Measurements from ENCODE around the gene CYP4Z1.

CYP4Z1 gene

DNA sequence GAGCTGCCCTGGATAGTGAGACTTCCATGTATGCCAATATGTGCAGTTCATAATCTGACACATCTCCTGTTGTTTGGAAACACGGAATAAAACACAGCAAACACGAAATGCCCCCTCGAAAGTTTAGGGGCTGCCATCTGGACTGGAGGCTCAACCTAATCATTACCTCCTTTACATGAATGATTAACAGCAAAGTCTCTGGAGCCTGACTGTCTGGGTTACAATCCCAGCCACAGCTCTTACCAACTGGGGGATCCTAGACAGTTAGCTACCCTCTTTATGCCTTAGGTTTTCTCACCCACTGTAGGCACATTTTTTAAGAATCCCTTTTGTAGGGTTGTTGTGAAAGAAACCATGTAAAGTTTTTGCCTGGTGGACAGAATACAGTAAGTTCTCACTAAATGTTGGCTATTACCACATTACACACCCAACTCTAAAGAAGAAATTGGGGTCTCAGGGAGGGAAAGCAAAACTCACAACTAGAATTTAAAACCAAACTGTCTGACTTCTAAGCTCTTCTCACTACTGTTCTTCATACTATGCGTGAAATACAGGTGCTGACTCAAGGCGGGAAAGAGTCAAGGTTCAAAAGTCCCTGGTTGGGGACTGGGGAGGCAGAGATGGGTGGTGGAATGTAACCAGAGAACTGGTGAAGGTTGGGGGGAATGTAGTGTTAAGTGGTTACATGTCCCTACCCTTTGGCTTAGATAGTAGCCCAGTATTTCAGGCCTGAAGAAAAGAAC is 94.4 kb downstream of the CYP4Z1 start:
- no peak for DNase-seq (ENCODE audit: low read depth)
- no peak overlapping the region for H3K4me3 ChIP-seq (ENCODE audit: low read length)
- TF ChIP-seq CTCF (conservative IDR thresholded peaks at IDR 0.05; ENCODE audit: low read depth, low read length) = no peak

- DNase-seq (ENCODE audit: low read depth) = no peak
- no peak overlapping the region for H3K4me3 ChIP-seq (ENCODE audit: low read length)
- TF ChIP-seq CTCF (conservative IDR thresholded peaks at IDR 0.05; ENCODE audit: low read depth, low read length) = no peak
Measured at GRCh38 chr1:47164552-47164951, 97.5 kb downstream of the CYP4Z1 start.
